ENCODE measurements around the gene RAD51B. TPM values are rescaled to one million over a fixed set of nuclear protein-coding genes. Genes with fewer than 3 reads are reported as not detected.
"Not testable (repeated sequence)": the region's sequence is repeated elsewhere in the genome, so short reads cannot be mapped to it uniquely, and the experiment has no call there.

Gene RAD51B
- total RNA-seq, 1 donor from 2014 or later: 2.5 TPM

GRCh38 chr14:68692216-68692615, 872.6 kb downstream of the RAD51B start:
- no peak for ATAC-seq (ENCODE audit: poor library complexity)
- no peak for DNase-seq

GRCh38 chr14:68692916-68693771, 873.6 kb downstream of the RAD51B start:
- no peak for DNase-seq
- intact Hi-C loops (cut with DNase I): no loop called here
- ATAC-seq (ENCODE audit: poor library complexity): peak; percentile 61

More at GRCh38 chr14:68692216-68692615, 872.6 kb downstream of the RAD51B start:
- intact Hi-C loops (cut with DNase I): no loop called here

- ATAC-seq (ENCODE audit: poor library complexity) (no peak), DNase-seq (no peak)
- intact Hi-C loops (cut with DNase I): no loop called here
These were observed 874.3 kb downstream of the RAD51B start for GRCh38 chr14:68693926-68694325.

- no peak for DNase-seq
- intact Hi-C loops (cut with DNase I): no loop called here
- no peak for ATAC-seq (ENCODE audit: poor library complexity)
These were observed 875.1 kb downstream of the RAD51B start for GRCh38 chr14:68694516-68695235.

- intact Hi-C loops (cut with DNase I): no loop called here
- ATAC-seq (ENCODE audit: poor library complexity): no peak
- no peak for DNase-seq
These were observed 875.8 kb downstream of the RAD51B start for GRCh38 chr14:68695326-68695768.

- DNase-seq: no peak
- intact Hi-C loops (cut with DNase I): no loop called here
- ATAC-seq (ENCODE audit: poor library complexity): no peak
These were observed 876.3 kb downstream of the RAD51B start for GRCh38 chr14:68695856-68696255.

- ATAC-seq (ENCODE audit: poor library complexity) (no peak), DNase-seq (no peak)
- intact Hi-C loops (cut with DNase I): no loop called here
These were observed 876.7 kb downstream of the RAD51B start for GRCh38 chr14:68696266-68696665.

GRCh38 chr14:68696721-68697495, 877.3 kb downstream of the RAD51B start:
- intact Hi-C loops (cut with DNase I): no loop called here
- DNase-seq: no peak
- ATAC-seq (ENCODE audit: poor library complexity): no peak

GRCh38 chr14:68698773-68699172, 879.2 kb downstream of the RAD51B start:
- ATAC-seq (ENCODE audit: poor library complexity); intact Hi-C loops (cut with DNase I); DNase-seq: not testable (repeated sequence)

GRCh38 chr14:68701001-68701741, 881.6 kb downstream of the RAD51B start:
- intact Hi-C loops (cut with DNase I): no loop called here
- no peak for ATAC-seq (ENCODE audit: poor library complexity)

GRCh38 chr14:68702135-68702534, 882.6 kb downstream of the RAD51B start:
- ATAC-seq (ENCODE audit: poor library complexity) (no peak), DNase-seq (no peak)
- intact Hi-C loops (cut with DNase I): no loop called here

More at GRCh38 chr14:68701001-68701741, 881.6 kb downstream of the RAD51B start:
- no peak for DNase-seq

- DNase-seq (no peak), ATAC-seq (ENCODE audit: poor library complexity) (no peak)
- intact Hi-C loops (cut with DNase I): no loop called here
These were observed 883.0 kb downstream of the RAD51B start for GRCh38 chr14:68702578-68702977.

GRCh38 chr14:68703093-68703492, 883.5 kb downstream of the RAD51B start:
- ATAC-seq (ENCODE audit: poor library complexity): no peak
- no peak for DNase-seq
- intact Hi-C loops (cut with DNase I): no loop called here

- intact Hi-C loops (cut with DNase I): no loop called here
- DNase-seq (no peak), ATAC-seq (ENCODE audit: poor library complexity) (no peak)
These were observed 885.4 kb downstream of the RAD51B start for GRCh38 chr14:68704736-68705720.

GRCh38 chr14:68705741-68706283, 886.2 kb downstream of the RAD51B start:
- intact Hi-C loops (cut with DNase I): no loop called here
- DNase-seq (no peak), ATAC-seq (ENCODE audit: poor library complexity) (peak; percentile 21)

- DNase-seq (no peak), ATAC-seq (ENCODE audit: poor library complexity) (peak; percentile 11)
- intact Hi-C loops (cut with DNase I): no loop called here
These were observed 887.9 kb downstream of the RAD51B start for GRCh38 chr14:68707482-68707881.

- ATAC-seq (ENCODE audit: poor library complexity) (no peak), DNase-seq (no peak)
- intact Hi-C loops (cut with DNase I): no loop called here
These were observed 888.8 kb downstream of the RAD51B start for GRCh38 chr14:68708343-68708742.

All from Right ventricle myocardium superior (tissue), 1 donor.